ELF-1 (cell line): ENCODE measurements around the gene DUSP11.
"Not testable (repeated sequence)": the region's sequence is repeated elsewhere in the genome, so short reads cannot be mapped to it uniquely, and the experiment has no call there.

Source experiments
- DNase-seq: peaks from one replicate; pipeline ENCODE4 v3.0.0-alpha.2; 2016; ENCODE audit warnings: low read depth, low spot score

DUSP11 gene

DNA sequence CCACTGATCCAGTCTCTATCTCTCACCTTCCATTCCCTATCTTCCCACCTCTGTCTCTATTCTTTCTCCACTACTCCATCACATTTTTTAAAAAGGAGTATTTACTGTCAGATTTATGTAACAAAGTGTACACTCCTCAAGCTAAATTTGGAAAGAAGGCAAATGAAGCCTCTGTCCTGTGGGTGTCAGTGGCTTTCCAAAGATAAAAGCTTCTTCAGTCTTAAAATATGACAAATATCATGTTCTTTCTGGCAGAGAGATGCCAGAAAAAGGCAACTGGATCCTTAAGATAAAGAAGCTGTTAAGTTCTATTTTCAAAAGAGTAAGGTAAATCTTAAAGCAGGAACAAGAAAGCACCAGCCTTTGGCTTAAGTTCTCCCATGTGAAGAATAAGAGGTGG lies 7.1 kb downstream of the DUSP11 start:
- DNase-seq: no peak

DNA sequence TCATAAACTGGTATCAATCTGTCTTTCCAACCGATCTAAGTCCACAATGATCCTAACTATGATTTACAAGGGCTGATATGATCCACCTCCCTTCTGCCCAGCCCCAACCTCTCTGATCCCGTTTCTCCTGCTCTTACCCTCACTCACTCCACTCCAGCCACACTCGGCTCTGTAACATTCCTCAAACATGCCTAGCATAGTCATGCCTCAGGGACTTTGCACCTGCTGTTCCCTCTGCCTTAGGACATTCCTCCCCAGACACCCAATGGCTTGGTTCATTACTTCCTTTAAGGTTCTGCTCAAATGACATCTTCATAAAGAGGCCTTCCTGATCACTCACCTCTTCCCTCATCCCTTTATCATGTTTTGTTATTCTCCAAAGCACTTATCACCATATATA lies 9.2 kb downstream of the DUSP11 start:
- DNase-seq: no peak

DNA sequence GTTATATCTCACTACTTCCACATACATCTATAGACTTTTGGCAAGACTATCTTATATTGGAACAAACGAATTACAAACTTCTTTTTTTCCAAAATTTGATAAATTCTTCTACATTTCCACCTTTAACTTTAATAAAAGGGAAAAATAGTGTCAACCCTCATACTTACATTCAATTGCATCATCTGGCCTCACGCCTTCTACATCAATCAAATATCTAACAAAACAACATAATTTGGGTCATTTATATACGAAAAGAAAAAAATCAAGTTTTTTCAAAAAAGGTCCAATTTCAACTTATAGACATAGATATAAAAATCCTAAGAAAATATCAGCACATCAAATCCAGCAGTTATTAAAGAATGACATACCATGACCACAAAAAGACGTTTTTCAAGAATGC lies 12.9 kb downstream of the DUSP11 start:
- no peak for DNase-seq

DNA sequence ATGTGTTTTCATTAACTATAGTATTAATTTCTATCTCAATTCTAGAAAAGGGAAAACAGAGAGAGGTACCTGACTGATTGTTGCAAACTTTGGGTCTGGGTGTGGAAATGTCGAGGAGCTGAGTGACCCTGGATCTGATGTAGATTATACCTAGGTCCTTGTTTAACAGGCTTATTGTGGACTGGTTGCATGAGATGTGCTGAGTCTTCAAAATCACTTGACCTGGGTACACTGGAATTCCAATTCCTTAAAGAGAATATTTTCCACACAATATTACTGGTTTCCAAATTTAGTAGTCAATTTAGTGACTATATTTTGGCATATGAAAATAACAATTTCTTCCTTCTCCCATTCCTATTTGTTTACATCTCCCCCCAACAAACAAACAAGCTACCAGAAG lies 13.6 kb downstream of the DUSP11 start:
- DNase-seq: no peak

DNA sequence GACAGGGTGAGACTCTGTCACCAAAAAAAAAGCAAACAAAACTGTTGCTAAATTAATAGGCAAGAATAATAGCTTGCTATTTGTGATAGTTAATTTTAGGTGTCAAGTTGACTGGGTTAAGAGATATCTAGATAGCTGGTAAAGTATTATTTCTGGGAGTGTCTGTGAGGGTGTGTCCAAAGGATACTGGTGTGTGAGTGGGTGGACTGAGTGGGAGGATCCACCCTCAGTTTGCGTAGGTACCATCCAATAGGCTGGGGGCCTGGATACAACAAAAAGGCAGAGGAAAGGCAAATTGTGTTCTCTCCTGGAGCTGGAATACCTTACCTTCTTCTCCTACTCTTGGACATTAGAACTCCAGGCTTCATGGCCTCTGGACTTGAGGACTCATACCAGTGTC lies 15.0 kb downstream of the DUSP11 start:
- no peak for DNase-seq

DNA sequence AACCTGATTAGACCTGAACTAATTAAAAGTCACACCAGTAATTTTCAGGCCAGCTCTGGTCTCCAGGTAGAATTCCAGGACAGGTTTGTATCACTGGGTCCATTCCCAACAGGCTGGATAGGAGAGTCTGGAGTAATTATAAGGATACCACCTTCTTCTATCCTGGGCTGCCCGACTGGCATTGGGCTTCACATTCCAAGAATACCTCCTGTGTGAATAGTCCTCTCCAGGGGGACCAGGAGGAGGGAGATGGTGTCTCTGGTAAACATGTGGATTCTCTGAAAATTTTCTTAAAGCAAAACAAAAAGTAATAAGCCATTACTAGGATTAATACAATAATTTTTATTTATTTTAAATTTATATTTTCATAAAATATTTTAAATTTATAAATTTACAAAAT lies 17.3 kb downstream of the DUSP11 start:
- no peak for DNase-seq

DNA sequence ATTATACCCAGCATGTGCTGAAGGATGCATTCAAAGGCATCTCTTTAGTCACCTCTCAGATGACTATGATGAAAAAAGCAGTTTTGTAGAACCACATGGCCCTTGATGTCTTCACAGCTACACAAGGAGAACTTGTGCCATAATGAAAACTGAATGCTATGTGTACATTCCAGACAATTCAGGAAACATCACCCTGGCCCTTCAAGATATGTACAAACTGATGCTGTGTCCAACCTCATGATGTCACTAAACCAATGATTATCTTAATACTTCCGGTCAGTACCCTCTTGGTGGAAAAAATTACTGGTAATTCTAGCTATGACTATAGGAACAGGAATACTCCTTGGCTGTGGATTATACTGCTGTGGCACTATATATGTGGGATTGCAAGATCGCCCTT lies 20.0 kb downstream of the DUSP11 start:
- DNase-seq: no peak

DNA sequence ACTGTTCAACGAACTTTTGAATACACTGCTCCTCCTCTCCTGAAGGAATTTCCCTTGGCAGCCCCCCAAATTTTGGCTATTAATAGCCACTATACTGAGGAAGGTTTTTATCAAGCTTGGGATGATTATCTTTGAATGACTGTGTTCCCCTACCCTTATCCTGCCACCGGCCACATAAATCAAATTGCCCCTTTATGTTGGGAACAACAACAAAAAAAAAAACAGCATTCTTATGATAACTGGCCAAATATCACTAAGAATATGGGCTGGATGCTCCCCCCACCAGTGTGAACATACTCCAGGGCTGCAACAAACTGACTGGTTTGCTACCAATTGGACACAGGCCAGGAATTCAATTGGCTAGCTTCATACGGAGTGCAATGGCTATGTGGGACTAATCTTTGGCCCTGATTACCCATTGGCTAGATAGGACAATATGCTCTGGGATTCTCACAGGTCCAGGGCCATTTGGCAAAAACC lies 20.6 kb downstream of the DUSP11 start:
- DNase-seq: no peak

DNA sequence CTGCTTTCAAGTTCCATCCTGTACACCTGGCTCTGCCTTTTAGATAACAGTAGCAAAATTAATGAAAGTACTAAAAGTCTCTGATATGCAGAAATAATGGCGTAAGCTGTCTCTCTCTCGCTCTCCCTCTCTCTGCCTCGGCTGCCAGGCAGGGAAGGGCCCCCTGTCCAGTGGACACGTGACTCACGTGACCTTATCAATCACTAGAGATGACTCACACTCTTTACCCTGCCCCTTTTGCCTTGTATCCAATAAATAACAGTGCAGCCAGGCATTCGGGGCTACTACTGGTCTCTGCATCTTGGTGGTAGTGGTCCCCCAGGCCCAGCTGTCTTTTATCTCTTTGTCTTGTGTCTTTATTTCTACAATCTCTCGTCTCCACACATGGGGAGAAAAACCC lies 25.6 kb downstream of the DUSP11 start:
- not testable (repeated sequence) for DNase-seq

DNA sequence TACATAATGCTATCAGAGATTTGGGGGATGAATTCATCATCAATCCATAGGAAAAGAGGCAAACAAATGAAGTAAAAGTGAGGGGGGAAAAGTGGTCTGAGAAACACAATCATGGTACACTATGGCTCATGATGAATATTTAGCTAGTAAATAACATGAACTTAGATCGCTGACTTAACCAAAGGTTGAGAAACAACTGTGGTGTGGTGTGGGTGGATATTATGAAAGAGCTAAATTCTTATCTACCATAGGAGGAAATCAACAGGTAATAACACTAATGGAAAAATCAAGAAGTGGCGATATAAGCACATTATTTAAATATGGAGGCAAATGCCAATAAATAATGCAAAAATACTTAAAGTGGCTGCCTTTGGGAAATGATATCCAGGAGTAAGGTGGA lies 30.6 kb downstream of the DUSP11 start:
- no peak for DNase-seq

DNA sequence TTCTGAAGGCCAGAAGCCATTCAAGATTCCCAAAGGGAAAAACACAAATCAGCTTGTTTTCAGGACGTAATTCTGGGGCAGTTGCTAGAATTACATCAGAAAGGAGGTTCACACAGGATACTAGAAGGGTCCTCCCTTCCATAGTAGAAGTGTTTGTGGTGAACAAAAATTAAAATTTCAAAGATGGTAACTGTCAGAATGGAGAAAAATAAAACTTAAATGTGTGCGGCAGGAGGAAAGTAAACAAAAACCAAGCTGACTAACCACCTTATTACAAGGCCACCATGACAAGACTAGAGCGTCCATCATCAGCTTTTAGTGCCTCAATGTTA lies 33.1 kb downstream of the DUSP11 start:
- DNase-seq: no peak

DNA sequence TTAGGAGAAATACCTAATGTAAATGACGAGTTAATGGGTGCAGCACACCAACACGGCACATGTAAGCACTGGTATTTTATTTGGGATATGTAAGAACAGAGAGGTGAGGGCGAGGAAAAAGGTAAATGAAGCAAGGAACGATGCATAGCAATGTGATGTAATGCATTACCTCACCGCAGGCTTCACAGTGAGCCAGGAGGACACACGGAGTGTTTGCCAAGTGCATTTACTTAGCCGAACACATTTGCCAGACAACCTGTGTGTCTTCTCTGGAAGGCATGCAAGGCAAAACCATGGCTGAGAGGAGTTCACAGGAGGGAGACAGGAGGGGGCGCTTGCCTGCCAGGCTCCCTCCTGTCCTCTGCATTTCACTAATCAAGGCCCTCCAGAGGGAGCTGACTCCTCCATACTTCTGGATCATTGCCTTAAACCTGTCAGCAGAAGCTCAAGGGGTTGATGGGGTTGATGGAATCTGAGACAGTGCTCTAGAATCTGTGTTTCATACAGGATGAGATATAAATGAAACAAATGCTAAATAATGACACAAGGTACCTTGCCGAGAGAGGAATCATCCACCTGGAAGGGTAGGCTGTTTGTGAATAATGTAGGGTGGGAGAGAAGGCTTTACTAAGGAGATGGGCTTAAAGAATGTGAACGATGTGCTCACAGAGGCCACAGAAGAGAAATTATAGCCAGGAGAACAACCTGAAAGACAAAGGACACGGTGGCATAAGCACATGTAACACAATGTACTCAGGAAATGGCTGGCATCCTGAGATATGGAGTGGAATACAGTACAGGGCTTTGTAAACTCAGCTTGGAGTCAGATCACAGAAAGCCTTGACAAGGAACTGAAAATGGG lies 33.7 kb downstream of the DUSP11 start:
- no peak for DNase-seq

DNA sequence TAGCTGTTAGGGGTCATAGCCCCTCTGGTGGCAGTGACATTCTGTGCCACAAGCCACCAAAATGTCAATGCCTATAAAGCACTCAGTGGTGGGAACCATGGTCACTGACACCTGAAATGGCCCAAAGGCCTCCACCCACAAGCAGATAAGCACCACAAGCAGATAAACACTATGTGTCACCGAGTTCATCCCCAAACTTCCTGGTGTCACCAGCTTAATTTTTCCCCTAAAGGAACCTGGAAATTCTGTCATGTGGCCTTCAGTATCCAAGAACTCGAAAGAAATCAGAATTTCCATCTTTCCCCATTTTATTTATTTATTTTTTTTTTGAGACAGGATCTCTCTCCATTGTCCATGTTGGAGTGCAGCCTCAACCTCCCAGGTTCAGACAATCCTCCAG lies 39.1 kb downstream of the DUSP11 start:
- no peak for DNase-seq

DNA sequence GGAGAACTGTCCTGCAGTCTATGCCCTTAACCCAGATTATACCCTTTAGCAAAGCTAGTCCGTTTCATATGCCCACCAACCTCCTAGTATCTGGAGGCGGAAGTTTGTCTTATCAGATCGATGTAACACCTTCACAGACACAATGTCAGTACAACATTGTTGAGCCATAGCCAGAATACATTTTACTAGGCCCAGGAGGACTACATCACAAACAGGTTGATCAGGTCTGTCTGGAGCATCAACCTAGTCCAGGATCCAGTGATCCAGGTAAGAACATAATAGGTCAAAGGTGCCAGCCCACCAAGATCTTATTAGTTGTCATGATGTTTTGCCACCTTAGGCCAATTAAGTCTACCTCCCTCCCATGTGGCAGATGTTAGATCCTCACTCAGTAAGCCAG lies 40.8 kb downstream of the DUSP11 start:
- no peak for DNase-seq

DNA sequence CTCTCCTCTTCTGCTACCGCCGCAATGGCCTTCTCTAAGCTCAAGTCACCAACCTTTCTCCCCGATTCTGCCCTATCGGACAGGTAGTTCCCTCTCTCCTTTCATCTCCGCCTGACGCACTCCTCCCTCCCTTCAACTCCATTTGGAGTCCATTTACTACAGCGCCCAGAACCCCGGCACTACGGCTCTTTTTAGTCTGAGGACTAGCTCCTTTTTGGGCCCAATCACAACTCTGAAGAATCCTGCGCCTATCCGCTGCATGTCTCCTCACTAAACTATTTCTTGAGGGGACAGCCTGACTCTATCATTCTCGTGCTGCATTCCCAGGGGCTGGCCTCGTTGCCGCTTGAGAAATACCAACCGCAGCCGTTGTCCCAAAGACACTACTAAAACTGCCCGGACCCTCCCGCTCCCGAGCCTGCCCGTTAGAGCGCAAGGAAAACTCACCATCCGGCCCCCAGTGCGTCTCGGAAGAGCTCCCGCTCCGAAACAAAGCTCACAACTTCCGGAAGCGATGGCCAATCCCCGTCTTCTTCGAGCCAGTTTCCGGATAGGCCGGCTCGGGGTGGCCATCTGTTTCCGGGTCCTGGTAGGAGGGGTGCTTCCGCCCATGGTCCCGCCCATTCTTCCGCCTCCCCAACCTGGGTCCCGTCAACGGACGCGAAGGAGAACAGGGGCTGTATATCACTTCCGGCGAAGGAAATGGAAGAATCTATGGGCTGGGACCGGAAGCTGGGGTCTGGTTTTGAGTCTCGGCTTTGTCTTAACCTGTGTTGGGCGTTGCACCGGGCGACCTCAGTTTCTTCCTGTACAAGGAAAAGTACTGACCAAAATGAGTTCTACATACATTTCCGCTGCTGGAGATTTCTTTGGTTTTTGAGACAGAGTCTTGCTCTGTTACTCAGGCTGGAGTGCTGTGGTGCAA lies 42.8 kb downstream of the DUSP11 start, which contains the start of gene TPRKB:
Gene TPRKB, minus strand, starts transcription at position 491 of the 925 bp plus-strand sequence. CDS start 2,776 bp downstream, outside the sequence.
- DNase-seq: peak; percentile 99

DNA sequence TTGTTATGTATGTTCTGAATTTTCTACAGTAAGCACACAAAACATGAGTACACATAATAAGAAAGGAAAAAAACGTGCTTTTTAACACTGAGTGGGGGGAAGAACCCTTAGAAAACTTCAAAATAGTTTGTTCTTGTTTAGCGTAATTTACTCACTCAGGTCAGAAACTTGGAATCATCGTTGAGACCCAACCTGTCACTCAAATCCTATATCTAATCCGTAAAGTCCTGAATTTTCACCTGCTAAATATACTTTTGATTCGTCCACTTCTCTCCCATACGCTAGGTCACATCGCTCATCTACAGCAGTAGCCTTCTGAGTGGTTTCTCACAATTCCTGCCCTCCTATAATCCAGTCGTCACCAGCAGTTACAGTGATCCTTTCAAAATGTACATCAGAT lies 43.5 kb downstream of the DUSP11 start:
- no peak for DNase-seq

DNA sequence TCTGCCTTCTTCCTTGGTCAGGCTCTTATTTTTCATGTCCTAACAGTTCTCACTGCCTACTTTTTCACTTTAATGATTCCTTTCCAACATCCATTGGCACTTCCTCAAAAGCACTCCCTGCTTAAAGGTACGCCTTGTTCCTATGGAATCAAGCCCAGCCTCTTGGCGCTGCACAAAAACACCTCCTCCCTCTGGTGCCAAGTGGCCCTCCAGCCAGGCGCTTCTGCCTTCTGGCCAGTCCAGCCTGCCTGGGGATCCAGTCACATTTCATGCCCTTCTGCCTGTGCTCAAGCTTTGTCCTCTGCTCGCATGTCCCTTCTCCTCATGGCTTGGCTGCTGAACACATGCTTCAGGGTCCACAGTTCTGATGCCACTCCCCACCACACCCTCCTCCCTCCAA lies 49.1 kb downstream of the DUSP11 start:
- no peak for DNase-seq

DNA sequence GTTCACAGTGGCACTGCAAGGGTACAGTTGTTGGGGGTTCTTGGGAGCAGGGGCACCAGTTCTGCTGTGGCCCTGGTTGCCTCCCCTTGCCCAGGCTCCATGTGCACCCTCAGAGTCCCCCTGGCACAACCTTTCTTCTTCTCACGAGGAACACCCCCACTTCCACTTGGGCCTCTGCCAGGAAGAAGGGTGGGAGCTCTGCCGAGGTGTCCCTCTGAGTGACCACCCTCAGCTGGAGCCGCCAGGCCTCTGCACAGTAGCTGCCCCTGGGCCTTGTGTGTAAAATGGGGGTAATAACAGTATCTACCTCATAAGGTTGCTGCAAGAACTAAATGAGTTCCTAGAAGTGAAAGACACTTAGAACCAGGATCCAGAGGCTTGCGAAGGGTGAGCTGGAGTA lies 51.2 kb downstream of the DUSP11 start:
- DNase-seq: no peak

DNA sequence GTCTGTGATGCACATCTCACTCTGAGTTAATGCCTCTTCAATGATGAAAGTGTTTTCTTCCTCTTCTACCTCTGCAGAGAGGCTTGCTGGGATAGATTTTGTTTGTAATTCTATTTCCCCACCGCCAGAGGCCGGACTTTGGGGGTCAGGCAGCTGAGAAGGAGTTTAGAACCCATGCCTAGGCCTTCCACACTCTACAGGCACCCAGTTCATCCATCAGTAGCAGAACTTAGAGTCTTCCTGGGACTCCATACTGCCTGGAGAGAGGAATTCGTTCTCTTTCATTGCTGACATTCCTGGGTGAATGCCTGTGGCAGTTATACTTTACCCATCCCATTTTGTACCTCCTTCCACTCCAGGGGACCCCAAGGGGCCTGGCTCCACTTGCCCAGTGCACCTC lies 51.9 kb downstream of the DUSP11 start:
- DNase-seq: no peak

DNA sequence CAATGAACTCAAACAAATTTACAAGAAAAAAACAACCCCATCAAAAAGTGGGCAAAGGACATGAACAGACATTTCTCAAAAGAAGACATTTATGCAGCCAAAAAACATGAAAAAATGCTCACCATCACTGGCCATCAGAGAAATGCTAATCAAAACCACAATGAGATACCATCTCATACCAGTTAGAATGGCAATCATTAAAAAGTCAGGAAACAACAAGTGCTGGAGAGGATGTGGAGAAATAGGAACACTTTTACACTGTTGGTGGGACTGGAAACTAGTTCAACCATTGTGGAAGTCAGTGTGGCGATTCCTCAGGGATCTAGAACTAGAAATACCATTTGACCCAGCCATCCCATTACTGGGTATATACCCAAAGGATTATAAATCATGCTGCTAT lies 53.2 kb downstream of the DUSP11 start:
- not testable (repeated sequence) for DNase-seq

DNA sequence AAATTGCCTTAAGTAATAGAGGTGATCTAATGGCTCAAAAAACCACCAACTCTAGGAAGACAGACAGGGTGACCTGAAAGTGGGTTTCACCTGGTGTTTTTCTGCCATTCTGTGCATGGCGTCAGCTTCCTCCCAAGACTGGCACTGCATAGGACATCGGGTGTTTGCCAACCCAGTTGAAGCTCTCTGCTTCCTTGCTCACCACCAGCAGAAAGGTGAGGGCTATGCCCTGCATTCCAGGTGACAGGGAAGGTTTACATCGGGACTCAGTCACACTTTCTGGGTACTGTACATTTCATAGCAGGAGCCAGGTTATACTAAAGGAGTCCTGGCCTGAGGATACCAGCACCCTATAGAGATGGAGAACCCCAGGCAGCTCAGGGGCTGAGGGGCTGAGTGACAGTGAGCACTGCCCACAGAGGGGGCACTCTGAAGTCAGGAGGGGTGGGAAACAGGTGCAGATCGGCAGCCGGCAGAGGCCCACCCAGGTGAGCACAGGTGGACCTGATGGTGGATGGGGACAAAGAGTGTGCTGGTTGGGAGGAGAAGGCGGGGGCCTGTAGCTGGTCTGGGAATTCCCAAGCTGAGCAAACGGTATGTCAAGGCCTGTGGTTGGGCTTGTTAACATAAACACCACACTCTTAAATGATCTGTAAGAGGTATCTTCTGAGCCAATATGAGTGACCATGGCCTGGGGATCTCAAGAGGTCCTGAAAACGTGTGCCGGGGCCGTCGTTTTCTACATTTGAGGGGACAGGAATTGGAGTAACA lies 60.9 kb downstream of the DUSP11 start:
- DNase-seq: no peak

DNA sequence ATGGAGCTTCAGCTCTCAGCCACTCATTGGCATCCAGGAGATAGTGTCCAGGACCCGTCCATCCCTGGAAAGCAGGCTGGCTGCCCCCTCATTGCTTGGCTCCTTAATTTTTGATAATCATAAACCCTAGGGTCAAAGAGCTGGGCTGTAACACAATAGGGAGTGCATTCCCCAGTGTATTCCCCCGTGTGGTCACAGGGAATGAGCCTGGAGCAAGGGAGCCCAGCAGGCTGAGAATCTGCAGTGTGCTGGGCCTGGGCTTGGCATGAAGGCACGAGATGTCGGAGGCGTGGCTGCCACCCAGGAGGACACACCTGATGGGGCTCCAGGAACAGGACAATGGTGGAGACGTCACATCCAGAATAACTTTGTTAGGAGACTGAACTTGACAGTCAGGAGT lies 61.5 kb downstream of the DUSP11 start:
- DNase-seq: no peak
